Epidermal melanocyte (primary cell): ENCODE data around the gene NAV1.

ENCODE experiments used
- DNase-seq: peaks from one replicate; pipeline ENCODE4 v3.0.0; 2011; ENCODE audit warnings: low spot score; ENCODE audit not compliant: insufficient read length

NAV1 gene

DNA sequence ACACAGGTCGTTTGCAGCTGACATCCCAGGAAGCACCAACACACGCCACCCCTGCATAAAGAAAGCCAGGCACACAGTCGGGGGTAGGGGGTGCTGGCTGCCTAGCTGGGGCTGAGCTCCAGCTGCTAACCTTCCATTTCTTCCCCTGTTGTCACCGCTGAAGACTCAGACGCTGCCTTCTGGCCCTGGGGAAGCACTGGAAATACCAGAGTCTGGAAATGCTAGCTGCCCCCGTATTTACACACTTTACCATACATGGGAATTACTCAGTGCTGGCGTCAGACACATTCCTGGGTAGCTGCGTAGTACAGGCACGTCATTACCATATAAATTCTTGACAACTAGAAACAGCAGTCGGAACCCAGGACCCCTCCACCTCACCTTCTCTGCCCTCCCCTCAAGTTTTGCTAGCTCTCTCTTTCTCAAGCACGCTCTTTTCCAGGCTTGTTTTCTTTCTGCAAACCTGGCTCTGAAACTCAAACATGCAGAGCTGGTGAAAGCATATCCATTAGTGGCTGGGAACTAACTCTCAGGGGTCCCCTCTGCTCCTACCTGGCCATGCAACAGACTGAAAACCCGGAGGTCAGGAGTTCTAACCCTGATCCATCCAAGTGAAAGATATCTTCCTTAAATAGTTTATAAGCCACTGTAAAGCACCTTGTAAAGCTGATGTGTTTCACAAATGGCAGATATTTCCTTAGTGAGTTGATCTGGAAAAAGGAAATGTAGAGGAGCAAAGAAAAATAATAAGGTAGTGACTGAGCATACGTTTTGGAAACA lies 35.3 kb upstream of the NAV1 start:
- no peak for DNase-seq

DNA sequence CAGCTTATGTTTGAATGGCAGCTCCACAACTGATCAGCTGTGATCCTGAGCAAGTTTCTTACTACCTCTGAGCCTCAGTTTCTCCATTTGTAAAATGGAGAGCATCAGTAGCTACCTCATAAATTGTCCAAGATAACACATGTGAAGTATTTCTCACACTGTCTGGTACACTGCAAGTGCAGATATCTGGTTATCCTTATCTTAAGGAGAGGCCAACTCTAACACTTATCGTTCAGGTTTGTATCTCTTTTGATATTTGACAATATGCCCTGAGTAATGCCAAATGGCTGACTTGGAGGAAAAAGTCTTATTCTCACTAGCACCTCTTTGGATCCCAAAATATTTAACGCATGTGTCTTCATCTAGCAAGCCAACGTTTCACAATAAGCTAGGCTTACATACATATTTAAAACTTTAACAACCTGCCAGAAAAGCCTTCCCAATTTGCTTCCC lies 34.7 kb upstream of the NAV1 start:
- DNase-seq: no peak

GRCh38 chr1:201504799-201505502 lies 34.0 kb upstream of the NAV1 start:
- DNase-seq: no peak

DNA sequence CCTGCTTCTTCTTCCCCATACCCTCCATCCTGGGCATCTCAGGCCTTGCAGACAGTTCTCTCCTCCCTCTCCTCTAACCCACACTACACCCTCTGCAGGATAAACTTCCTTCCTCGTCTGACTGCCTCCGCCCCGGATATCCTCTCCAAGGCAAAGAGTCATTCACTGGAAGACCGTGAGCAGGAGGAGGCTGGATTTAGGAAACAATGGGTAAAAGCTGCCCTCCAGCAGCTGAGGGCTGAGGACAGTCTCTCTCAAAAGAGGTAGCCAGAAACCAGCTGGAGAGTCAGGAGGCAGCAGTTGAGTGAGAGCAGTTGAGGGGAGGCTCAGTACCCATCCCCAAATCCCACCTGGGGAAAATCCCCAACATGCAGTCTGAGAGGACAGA lies 33.4 kb upstream of the NAV1 start:
- peak; percentile 49 for DNase-seq

- no peak for DNase-seq
These were observed 32.8 kb upstream of the NAV1 start for GRCh38 chr1:201506092-201506491.

GRCh38 chr1:201506557-201507359 lies 32.2 kb upstream of the NAV1 start, which contains the start of gene CSRP1:
CSRP1 (minus strand) TSS chr1:201507123; CDS start chr1:201496303, 10,820 bp downstream.
- DNase-seq: peak; percentile 88

- no peak for DNase-seq
These were observed 31.6 kb upstream of the NAV1 start for GRCh38 chr1:201507360-201507675.

DNA sequence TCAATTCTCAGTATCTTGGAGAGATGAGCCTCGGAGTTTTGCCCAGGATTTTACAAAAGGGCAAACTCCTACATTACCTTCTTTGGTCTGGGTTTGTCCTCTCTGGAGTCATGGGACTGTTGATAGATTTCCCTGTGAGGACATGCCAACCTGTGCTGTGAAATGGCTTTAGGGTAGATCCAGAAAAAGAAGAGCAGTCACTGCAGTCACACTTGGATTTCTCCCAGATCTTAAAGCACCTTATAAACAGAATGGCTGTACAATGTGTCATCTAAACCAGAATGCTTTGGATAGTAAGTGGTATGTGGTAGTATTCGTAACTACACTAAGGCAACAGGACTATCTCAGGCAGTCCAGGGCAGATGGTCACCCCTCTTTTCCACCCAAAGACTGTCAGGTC lies 30.1 kb upstream of the NAV1 start:
- no peak for DNase-seq

GRCh38 chr1:201509601-201510374 lies 29.1 kb upstream of the NAV1 start:
- no peak for DNase-seq

DNA sequence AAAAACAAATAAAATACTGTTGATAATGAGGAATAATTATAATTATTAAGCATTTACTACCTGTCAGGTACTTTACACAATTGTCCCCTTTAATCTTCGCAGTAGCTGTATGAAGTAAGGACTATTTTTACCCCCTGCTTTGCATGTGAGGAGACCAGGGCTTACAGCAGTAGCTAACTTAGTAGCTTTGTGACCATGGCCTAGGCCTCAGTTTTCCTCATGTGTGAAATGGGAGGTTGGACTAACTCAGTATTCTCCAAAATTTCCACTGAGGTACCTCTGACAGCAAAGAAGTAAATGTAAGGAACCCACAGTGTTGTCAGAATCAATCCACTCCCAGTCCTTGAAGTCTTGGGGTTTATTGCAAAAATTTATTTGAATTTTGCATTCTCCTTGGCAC lies 28.2 kb upstream of the NAV1 start:
- no peak for DNase-seq

DNA sequence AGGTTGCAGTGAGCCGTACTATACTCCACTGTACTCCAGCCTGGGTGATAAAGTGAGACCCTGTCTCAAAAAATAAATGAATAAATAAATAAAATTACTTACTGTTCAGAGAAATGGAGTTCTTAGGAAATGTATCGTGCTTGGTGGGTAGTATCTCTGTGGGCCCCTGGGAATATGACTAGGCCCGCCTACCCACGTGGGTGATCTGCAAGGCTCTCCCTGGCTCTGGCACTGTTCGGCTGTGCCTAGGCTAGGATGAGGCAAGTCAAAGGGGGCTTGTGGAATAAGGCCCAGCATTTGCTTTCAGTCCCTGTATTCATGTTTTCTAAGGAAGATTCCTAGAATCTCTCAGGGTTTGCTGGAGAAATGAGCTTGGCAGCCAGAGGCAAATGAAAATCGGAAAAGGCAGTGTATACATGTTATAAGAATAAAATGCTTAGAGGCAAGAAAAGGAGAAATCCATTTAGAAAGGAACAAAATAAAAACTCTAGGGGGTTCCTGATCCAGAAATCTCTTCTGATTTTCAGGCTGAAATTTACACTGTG lies 27.5 kb upstream of the NAV1 start:
- no peak for DNase-seq

- no peak for DNase-seq
These were observed 26.9 kb upstream of the NAV1 start for GRCh38 chr1:201511941-201512539.

- DNase-seq: no peak
These were observed 25.3 kb upstream of the NAV1 start for GRCh38 chr1:201513498-201514243.

DNA sequence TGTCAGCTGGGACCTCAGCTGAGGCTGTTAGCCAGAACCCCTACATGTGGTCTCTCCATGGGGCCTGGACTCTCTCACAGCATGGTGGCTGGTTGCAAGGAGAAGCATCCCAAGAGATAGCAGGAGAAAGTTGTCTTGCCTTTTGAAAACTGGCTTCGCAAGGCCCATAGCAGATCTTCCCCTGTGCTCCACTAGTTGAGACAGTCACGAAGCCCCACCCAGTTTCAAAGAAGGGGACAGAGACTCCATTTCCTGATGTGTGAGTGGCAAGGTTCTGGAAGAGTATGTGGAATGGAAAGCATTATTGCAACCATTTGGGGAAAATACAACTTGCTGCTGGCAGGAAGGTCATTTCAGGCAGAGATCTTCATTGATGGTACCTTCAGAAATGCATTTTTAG lies 24.5 kb upstream of the NAV1 start:
- no peak for DNase-seq

DNA sequence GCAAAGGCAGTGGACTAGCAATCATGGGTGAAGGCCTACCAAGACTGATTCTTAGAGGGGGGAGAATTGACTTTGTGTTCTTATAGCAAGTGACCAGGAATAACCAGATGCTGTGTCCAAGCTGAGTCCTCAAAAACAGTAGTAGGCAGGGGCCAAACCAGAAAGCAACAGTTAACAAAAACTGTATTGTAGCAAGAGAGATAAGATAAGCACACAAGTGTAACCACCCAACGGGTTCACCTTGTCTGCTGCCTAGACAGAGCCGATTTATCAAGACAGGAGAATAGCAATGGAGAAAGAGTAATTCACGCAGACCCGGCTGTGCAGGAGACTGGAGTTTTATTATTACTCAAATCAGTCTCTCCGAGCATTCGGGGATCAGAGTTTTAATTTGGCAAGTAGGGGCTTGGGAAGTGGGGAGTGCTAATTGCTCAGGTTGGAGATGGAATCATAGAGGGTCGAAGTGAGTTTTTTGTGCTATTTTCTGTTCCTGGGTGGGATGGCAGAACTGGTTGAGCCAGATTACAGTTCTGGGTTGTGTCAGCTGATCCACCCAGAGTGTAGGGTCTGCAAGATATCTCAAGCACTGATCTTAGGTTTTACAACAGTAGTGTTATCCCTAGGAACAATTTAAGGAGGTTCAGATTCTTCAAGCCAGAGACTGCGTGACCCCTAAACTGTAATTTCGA lies 23.7 kb upstream of the NAV1 start:
- DNase-seq: no peak

GRCh38 chr1:201515895-201516294 lies 23.0 kb upstream of the NAV1 start:
- no peak for DNase-seq

DNA sequence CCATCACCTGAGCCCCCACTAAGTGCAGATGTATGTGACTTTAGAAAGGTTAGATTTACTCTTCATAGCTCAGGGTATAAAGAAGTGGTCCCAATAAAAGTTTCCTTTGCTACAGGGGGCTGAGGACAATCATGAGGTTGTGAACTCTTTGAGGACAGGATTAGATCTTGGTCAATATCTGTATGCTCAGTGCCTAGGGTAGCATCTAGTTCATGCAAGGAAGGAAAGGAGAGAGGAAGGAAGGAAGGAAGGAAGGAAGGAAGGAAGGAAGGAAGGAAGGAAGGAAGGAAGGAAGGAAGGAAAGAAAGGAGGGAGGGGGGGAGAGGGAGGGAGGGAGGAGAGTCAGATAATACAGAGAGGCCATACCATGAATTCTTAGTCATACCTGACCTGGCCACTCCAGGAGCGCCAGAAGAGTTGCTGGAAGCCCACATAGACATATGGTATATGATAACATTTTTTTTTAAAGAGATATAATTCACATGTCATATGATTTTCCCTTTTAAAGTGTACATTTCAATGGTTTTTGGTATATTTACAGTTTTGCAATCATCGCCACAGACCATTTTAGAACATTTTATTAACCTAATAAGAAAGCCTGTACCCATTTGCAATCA lies 22.3 kb upstream of the NAV1 start:
- no peak for DNase-seq

DNA sequence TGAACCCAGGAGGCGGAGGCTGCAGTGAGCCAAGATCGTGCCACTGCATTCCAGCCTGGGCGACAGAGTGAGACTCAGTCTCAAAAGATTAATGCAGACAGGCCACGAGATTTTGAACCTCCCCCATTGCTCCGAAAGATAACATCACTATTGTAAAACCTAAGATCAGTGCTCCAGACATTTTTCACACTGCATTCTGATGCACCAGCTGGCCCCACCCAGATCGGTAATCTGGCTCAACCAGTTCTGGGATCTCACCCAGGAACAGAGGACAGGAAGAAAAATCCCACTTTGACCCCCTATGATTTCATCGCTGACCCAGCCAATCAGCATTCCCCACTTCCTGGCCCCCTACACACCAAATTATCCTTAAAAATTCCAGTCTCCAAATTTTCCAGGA lies 21.3 kb upstream of the NAV1 start:
- no peak for DNase-seq

DNA sequence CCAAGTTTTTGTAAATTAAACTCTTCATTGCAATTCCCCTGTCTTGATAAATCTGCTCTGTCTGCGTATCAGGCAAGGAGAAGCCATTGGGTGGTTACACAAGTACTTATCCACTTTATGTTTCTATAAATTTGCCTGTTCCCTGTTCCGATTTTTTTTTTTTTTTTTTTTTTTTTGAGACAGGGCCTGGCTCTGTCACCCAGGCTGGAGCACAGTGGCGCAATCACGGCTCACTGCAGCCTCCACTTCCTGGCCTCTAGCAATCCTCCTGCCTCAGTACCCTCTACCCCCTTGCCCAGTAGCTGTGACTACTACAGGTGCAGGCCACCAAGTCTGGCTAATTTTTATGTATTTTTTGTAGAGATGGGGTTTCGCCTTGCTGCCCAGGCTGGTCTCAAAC lies 20.9 kb upstream of the NAV1 start:
- no peak for DNase-seq
